ENCODE results near the gene MAGED1.

GRCh38 chrX:51892921-51893745, at the start of gene MAGED1:
- TF ChIP-seq EZH2 (IDR thresholded peaks at IDR 0.05; ENCODE audit: insufficient read depth, poor library complexity, severe bottlenecking) (no peak), EZH2phosphoT487 (IDR thresholded peaks at IDR 0.05; ENCODE audit: insufficient read depth, low read depth) (no peak)

Measured in GM23248 (cell line).